Embryonic facial prominence (tissue), 1 donor: ENCODE data around the gene AGBL2.
"Not testable (repeated sequence)": the region's sequence is repeated elsewhere in the genome, so short reads cannot be mapped to it uniquely, and the experiment has no call there.

ENCODE experiments used
- DNase-seq: peaks from one replicate; pipeline ENCODE4 v3.0.0-alpha.2; 2016; ENCODE audit errors: extremely low spot score

AGBL2 gene

GRCh38 chr11:47715082-47715669 lies at the start of gene AGBL2:
Gene AGBL2 (minus strand): TSS chr11:47715369. CDS start chr11:47714650, 719 bp downstream.
- no peak for DNase-seq

- DNase-seq = not testable (repeated sequence)
Observed at GRCh38 chr11:47759291-47759690, 44.1 kb upstream of the AGBL2 start.

GRCh38 chr11:47756208-47756607 lies 41.0 kb upstream of the AGBL2 start:
- DNase-seq = no peak

- no peak for DNase-seq
Observed at GRCh38 chr11:47750725-47751124, 35.6 kb upstream of the AGBL2 start.

GRCh38 chr11:47742494-47742893 lies 27.3 kb upstream of the AGBL2 start:
- not testable (repeated sequence) for DNase-seq

- DNase-seq = not testable (repeated sequence)
Observed at GRCh38 chr11:47737817-47738216, 22.6 kb upstream of the AGBL2 start.

GRCh38 chr11:47732271-47732670 lies 17.1 kb upstream of the AGBL2 start:
- no peak for DNase-seq

- no peak for DNase-seq
Observed at GRCh38 chr11:47731475-47731874, 16.3 kb upstream of the AGBL2 start.

GRCh38 chr11:47726878-47727514 lies 11.8 kb upstream of the AGBL2 start:
- no peak for DNase-seq

GRCh38 chr11:47726118-47726442 lies 10.9 kb upstream of the AGBL2 start:
- no peak for DNase-seq

GRCh38 chr11:47725442-47726117 lies 10.4 kb upstream of the AGBL2 start:
- no peak for DNase-seq

GRCh38 chr11:47724041-47724729 lies 9.0 kb upstream of the AGBL2 start:
- DNase-seq = no peak

GRCh38 chr11:47723041-47723440 lies 7.9 kb upstream of the AGBL2 start:
- no peak for DNase-seq

GRCh38 chr11:47720651-47721050 lies 5.5 kb upstream of the AGBL2 start:
- DNase-seq = no peak

- no peak for DNase-seq
Observed at GRCh38 chr11:47716692-47717091, 1.5 kb upstream of the AGBL2 start.

GRCh38 chr11:47714554-47715081 lies 551 bp downstream of the AGBL2 start:
- DNase-seq = no peak

- DNase-seq = no peak
Observed at GRCh38 chr11:47711816-47712215, 3.4 kb downstream of the AGBL2 start.

GRCh38 chr11:47711225-47711624 lies 3.9 kb downstream of the AGBL2 start:
- DNase-seq = no peak

- DNase-seq = not testable (repeated sequence)
Observed at GRCh38 chr11:47707275-47707786, 7.8 kb downstream of the AGBL2 start.

GRCh38 chr11:47705721-47706120 lies 9.4 kb downstream of the AGBL2 start:
- DNase-seq = no peak

- DNase-seq = no peak
Observed at GRCh38 chr11:47691979-47692378, 23.2 kb downstream of the AGBL2 start.

GRCh38 chr11:47689480-47689879 lies 25.7 kb downstream of the AGBL2 start:
- no peak for DNase-seq
